ENCODE results near the gene UBL4A.

GRCh38 chrX:154459832-154460231 is 26.6 kb downstream of the UBL4A start:
- TF ChIP-seq CTCF (IDR thresholded peaks at IDR 0.05; ENCODE audit: insufficient read depth, low read length) (no peak), POLR2AphosphoS5 (IDR thresholded peaks at IDR 0.05; ENCODE audit: low read depth) (no peak)
- TF ChIP-seq, protein P1, sequence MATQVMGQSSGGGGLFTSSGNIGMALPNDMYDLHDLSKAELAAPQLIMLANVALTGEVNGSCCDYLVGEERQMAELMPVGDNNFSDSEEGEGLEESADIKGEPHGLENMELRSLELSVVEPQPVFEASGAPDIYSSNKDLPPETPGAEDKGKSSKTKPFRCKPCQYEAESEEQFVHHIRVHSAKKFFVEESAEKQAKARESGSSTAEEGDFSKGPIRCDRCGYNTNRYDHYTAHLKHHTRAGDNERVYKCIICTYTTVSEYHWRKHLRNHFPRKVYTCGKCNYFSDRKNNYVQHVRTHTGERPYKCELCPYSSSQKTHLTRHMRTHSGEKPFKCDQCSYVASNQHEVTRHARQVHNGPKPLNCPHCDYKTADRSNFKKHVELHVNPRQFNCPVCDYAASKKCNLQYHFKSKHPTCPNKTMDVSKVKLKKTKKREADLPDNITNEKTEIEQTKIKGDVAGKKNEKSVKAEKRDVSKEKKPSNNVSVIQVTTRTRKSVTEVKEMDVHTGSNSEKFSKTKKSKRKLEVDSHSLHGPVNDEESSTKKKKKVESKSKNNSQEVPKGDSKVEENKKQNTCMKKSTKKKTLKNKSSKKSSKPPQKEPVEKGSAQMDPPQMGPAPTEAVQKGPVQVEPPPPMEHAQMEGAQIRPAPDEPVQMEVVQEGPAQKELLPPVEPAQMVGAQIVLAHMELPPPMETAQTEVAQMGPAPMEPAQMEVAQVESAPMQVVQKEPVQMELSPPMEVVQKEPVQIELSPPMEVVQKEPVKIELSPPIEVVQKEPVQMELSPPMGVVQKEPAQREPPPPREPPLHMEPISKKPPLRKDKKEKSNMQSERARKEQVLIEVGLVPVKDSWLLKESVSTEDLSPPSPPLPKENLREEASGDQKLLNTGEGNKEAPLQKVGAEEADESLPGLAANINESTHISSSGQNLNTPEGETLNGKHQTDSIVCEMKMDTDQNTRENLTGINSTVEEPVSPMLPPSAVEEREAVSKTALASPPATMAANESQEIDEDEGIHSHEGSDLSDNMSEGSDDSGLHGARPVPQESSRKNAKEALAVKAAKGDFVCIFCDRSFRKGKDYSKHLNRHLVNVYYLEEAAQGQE (IDR thresholded peaks at IDR 0.05; ENCODE audit: insufficient replicate concordance, low read depth), result no peak
